ENCODE data around the gene CPEB3.

Gene CPEB3

GRCh38 chr10:92267343-92267742, 23.5 kb downstream of the CPEB3 start:
- Histone ChIP-seq H3K23ac (ENCODE audit: low read length in 2 of 2) (no peak overlapping the region), H4K91ac (ENCODE audit: low read length) (no peak overlapping the region), H2BK120ac (ENCODE audit: low read depth, low read length) (no peak overlapping the region), H3K18ac (ENCODE audit: low read depth in 1 of 2, low read length in 2 of 2) (no peak overlapping the region), H3K36me3 (ENCODE audit: control insufficient read depth in 1 of 2, insufficient read depth in 2 of 2, low read depth in 1 of 2, low read length in 2 of 2) (no peaks in the 10 kb centered on the region), H3K27me3 (ENCODE audit: control insufficient read depth in 1 of 2, insufficient read depth in 1 of 2, low read length in 2 of 2) (no peaks in the 10 kb centered on the region), H2BK15ac (ENCODE audit: low read depth, poor library complexity, severe bottlenecking) (no peak overlapping the region), H3K4me2 (ENCODE audit: low read length, poor library complexity, severe bottlenecking) (no peak overlapping the region), H2BK5ac (ENCODE audit: low read depth, low read length, poor library complexity, severe bottlenecking) (no peak overlapping the region), H3K79me1 (replicated peaks; ENCODE audit: low read length, poor library complexity, severe bottlenecking) (no peaks in the 10 kb centered on the region), H3K4ac (ENCODE audit: low read depth in 1 of 2, low read length in 2 of 2) (no peak overlapping the region), H2AK5ac (ENCODE audit: low read length, severe bottlenecking) (no peak overlapping the region), H3K14ac (ENCODE audit: low read length in 2 of 2) (no peak overlapping the region), H3K27ac (ENCODE audit: low read length, poor library complexity, severe bottlenecking) (no peak overlapping the region), H4K8ac (ENCODE audit: low read length) (no peak overlapping the region), H3K4me3 (ENCODE audit: insufficient read depth in 1 of 2, low read depth in 1 of 2, low read length in 2 of 2) (no peak overlapping the region), H2BK12ac (ENCODE audit: low read length in 2 of 2) (no peak overlapping the region), H3K9me3 (ENCODE audit: control insufficient read depth, low read length) (no peaks in the 10 kb centered on the region), H2AFZ (ENCODE audit: low read depth, low read length) (no peak overlapping the region), H3K4me1 (ENCODE audit: control insufficient read depth, insufficient read depth, low read depth, low read length) (no peaks in the 10 kb centered on the region), H3K9ac (ENCODE audit: low read length) (no peak overlapping the region)
- no peak for DNase-seq

- Histone ChIP-seq H3K9me3 (ENCODE audit: control insufficient read depth, low read length) (no peaks in the 10 kb centered on the region), H3K4me1 (ENCODE audit: control insufficient read depth, insufficient read depth, low read depth, low read length) (no peaks in the 10 kb centered on the region), H3K4ac (ENCODE audit: low read depth in 1 of 2, low read length in 2 of 2) (no peak overlapping the region), H3K27ac (ENCODE audit: low read length, poor library complexity, severe bottlenecking) (no peak overlapping the region), H2BK5ac (ENCODE audit: low read depth, low read length, poor library complexity, severe bottlenecking) (no peak overlapping the region), H2BK15ac (ENCODE audit: low read depth, poor library complexity, severe bottlenecking) (no peak overlapping the region), H3K18ac (ENCODE audit: low read depth in 1 of 2, low read length in 2 of 2) (no peak overlapping the region), H3K14ac (ENCODE audit: low read length in 2 of 2) (no peak overlapping the region), H3K27me3 (ENCODE audit: control insufficient read depth in 1 of 2, insufficient read depth in 1 of 2, low read length in 2 of 2) (no peaks in the 10 kb centered on the region), H3K9ac (ENCODE audit: low read length) (no peak overlapping the region), H3K23ac (ENCODE audit: low read length in 2 of 2) (no peak overlapping the region), H2BK12ac (ENCODE audit: low read length in 2 of 2) (no peak overlapping the region), H4K8ac (ENCODE audit: low read length) (no peak overlapping the region), H3K36me3 (ENCODE audit: control insufficient read depth in 1 of 2, insufficient read depth in 2 of 2, low read depth in 1 of 2, low read length in 2 of 2) (no peaks in the 10 kb centered on the region), H3K4me2 (ENCODE audit: low read length, poor library complexity, severe bottlenecking) (no peak overlapping the region), H2AK5ac (ENCODE audit: low read length, severe bottlenecking) (no peak overlapping the region), H2BK120ac (ENCODE audit: low read depth, low read length) (no peak overlapping the region), H3K4me3 (ENCODE audit: insufficient read depth in 1 of 2, low read depth in 1 of 2, low read length in 2 of 2) (no peak overlapping the region), H2AFZ (ENCODE audit: low read depth, low read length) (no peak overlapping the region), H3K79me1 (replicated peaks; ENCODE audit: low read length, poor library complexity, severe bottlenecking) (no peaks in the 10 kb centered on the region), H4K91ac (ENCODE audit: low read length) (no peak overlapping the region)
- no peak for DNase-seq
- 100% methylated on average over 1 of the region's 2 CpGs for WGBS
Measured at GRCh38 chr10:92265687-92266258, 25.1 kb downstream of the CPEB3 start.

GRCh38 chr10:92264249-92264648, 26.6 kb downstream of the CPEB3 start:
- Histone ChIP-seq H3K27ac (ENCODE audit: low read length, poor library complexity, severe bottlenecking) (no peak overlapping the region), H3K23ac (ENCODE audit: low read length in 2 of 2) (no peak overlapping the region), H2BK120ac (ENCODE audit: low read depth, low read length) (no peak overlapping the region), H3K9me3 (ENCODE audit: control insufficient read depth, low read length) (no peaks in the 10 kb centered on the region), H3K4me1 (ENCODE audit: control insufficient read depth, insufficient read depth, low read depth, low read length) (no peaks in the 10 kb centered on the region), H3K4me2 (ENCODE audit: low read length, poor library complexity, severe bottlenecking) (no peak overlapping the region), H3K9ac (ENCODE audit: low read length) (no peak overlapping the region), H3K4me3 (ENCODE audit: insufficient read depth in 1 of 2, low read depth in 1 of 2, low read length in 2 of 2) (no peak overlapping the region), H3K18ac (ENCODE audit: low read depth in 1 of 2, low read length in 2 of 2) (no peak overlapping the region), H2BK15ac (ENCODE audit: low read depth, poor library complexity, severe bottlenecking) (no peak overlapping the region), H3K27me3 (ENCODE audit: control insufficient read depth in 1 of 2, insufficient read depth in 1 of 2, low read length in 2 of 2) (no peaks in the 10 kb centered on the region), H3K4ac (ENCODE audit: low read depth in 1 of 2, low read length in 2 of 2) (no peak overlapping the region), H2BK12ac (ENCODE audit: low read length in 2 of 2) (no peak overlapping the region), H3K14ac (ENCODE audit: low read length in 2 of 2) (no peak overlapping the region), H2AK5ac (ENCODE audit: low read length, severe bottlenecking) (no peak overlapping the region), H4K91ac (ENCODE audit: low read length) (no peak overlapping the region), H3K79me1 (replicated peaks; ENCODE audit: low read length, poor library complexity, severe bottlenecking) (no peaks in the 10 kb centered on the region), H3K36me3 (ENCODE audit: control insufficient read depth in 1 of 2, insufficient read depth in 2 of 2, low read depth in 1 of 2, low read length in 2 of 2) (no peaks in the 10 kb centered on the region), H2BK5ac (ENCODE audit: low read depth, low read length, poor library complexity, severe bottlenecking) (no peak overlapping the region), H4K8ac (ENCODE audit: low read length) (no peak overlapping the region), H2AFZ (ENCODE audit: low read depth, low read length) (no peak overlapping the region)
- DNase-seq: no peak
- WGBS: 97% methylated on average over 2 of the region's 2 CpGs

GRCh38 chr10:92263396-92263795, 27.5 kb downstream of the CPEB3 start:
- no peak overlapping the region for H2BK120ac ChIP-seq (ENCODE audit: low read depth, low read length)
- no peak overlapping the region for H2AK5ac ChIP-seq (ENCODE audit: low read length, severe bottlenecking)
- WGBS: 86% methylated on average over 1 of the region's 2 CpGs
- H3K4ac ChIP-seq (ENCODE audit: low read depth in 1 of 2, low read length in 2 of 2): no peak overlapping the region
- H2BK5ac ChIP-seq (ENCODE audit: low read depth, low read length, poor library complexity, severe bottlenecking): no peak overlapping the region
- no peak overlapping the region for H4K91ac ChIP-seq (ENCODE audit: low read length)
- H3K23ac ChIP-seq (ENCODE audit: low read length in 2 of 2): no peak overlapping the region
- no peaks in the 10 kb centered on the region for H3K27me3 ChIP-seq (ENCODE audit: control insufficient read depth in 1 of 2, insufficient read depth in 1 of 2, low read length in 2 of 2)
- no peaks in the 10 kb centered on the region for H3K36me3 ChIP-seq (ENCODE audit: control insufficient read depth in 1 of 2, insufficient read depth in 2 of 2, low read depth in 1 of 2, low read length in 2 of 2)
- no peaks in the 10 kb centered on the region for H3K4me1 ChIP-seq (ENCODE audit: control insufficient read depth, insufficient read depth, low read depth, low read length)
- H3K4me3 ChIP-seq (ENCODE audit: insufficient read depth in 1 of 2, low read depth in 1 of 2, low read length in 2 of 2): no peak overlapping the region
- H2BK12ac ChIP-seq (ENCODE audit: low read length in 2 of 2): no peak overlapping the region
- DNase-seq: no peak
- H3K9ac ChIP-seq (ENCODE audit: low read length): no peak overlapping the region
- H2AFZ ChIP-seq (ENCODE audit: low read depth, low read length): no peak overlapping the region
- no peak overlapping the region for H4K8ac ChIP-seq (ENCODE audit: low read length)
- H3K18ac ChIP-seq (ENCODE audit: low read depth in 1 of 2, low read length in 2 of 2): no peak overlapping the region
- H3K27ac ChIP-seq (ENCODE audit: low read length, poor library complexity, severe bottlenecking): no peak overlapping the region
- no peak overlapping the region for H3K14ac ChIP-seq (ENCODE audit: low read length in 2 of 2)
- no peaks in the 10 kb centered on the region for H3K9me3 ChIP-seq (ENCODE audit: control insufficient read depth, low read length)
- H3K79me1 ChIP-seq (replicated peaks; ENCODE audit: low read length, poor library complexity, severe bottlenecking): no peaks in the 10 kb centered on the region
- H3K4me2 ChIP-seq (ENCODE audit: low read length, poor library complexity, severe bottlenecking): no peak overlapping the region
- no peak overlapping the region for H2BK15ac ChIP-seq (ENCODE audit: low read depth, poor library complexity, severe bottlenecking)

All from mesenchymal stem cell (in vitro differentiated cells and primary cell).